Esophagus squamous epithelium (tissue), 5 donors: ENCODE measurements around the gene PANK2. TPM values are rescaled to one million over a fixed set of nuclear protein-coding genes. Genes with fewer than 3 reads are reported as not detected.
"Not testable (repeated sequence)": the region's sequence is repeated elsewhere in the genome, so short reads cannot be mapped to it uniquely, and the experiment has no call there.

Experiments used
- DNase-seq: peaks from one replicate; lab custom pipeline; 2025; lab: John Stamatoyannopoulos, UW
- H3K27ac ChIP-seq, 4 donors: fragments of 200-600 bp; sonication (generic); one replicate each; pipeline ENCODE4 v1.5.1; 2016 to 2019; ENCODE audit warnings: mild to moderate bottlenecking in 1 of 4
- H3K27me3 ChIP-seq, 4 donors: fragments of 200-600 bp; sonication (generic); 1 replicate in 3 of 4; 2 replicates in 1 of 4; pipeline versions ENCODE4 v1.5.1 to v1.6.0; 2017 to 2021; ENCODE audit warnings: antibody characterized with exemption in 1 of 4
- H3K36me3 ChIP-seq, 3 donors: fragments of 200-600 bp; sonication (generic); one replicate each; pipeline ENCODE4 v1.5.1; 2016 to 2019
- H3K4me1 ChIP-seq, 3 donors: fragments of 200-600 bp; sonication (generic); one replicate each; pipeline ENCODE4 v1.5.1; 2017 to 2019
- H3K4me3 ChIP-seq, 4 donors: fragments of 200-600 bp; sonication (generic); 1 replicate in 3 of 4; 2 replicates in 1 of 4; pipeline ENCODE4 v1.5.1; 2016 to 2019; ENCODE audit warnings: mild to moderate bottlenecking in 2 of 4, moderate library complexity in 1 of 4
- H3K9me3 ChIP-seq, 3 donors: fragments of 200-600 bp; sonication (generic); one replicate each; pipeline ENCODE4 v1.5.1; 2016 to 2019
- CTCF ChIP-seq, 6 experiments: fragments of 450-650 bp in 4 of 6; fragments of 200-600 bp in 2 of 6; sonication (generic) in 2 of 6; IDR thresholded peaks; one replicate each; pipeline ENCODE4 v1.5.1; 2016 to 2019; ENCODE audit warnings: antibody characterized with exemption in 6 of 6, mild to moderate bottlenecking in 4 of 6, moderate library complexity in 4 of 6
- POLR2A ChIP-seq, 4 donors: fragments of 450-650 bp; IDR thresholded peaks; one replicate each; pipeline ENCODE4 v1.6.1; 2017; ENCODE audit warnings: antibody characterized with exemption in 4 of 4, mild to moderate bottlenecking in 4 of 4, moderate library complexity in 3 of 4
- WGBS, 2 donors: methylation state at CpG; one replicate each; pipeline ENCODE4 v1.1.5; 2018; 5-methylcytosine and 5-hydroxymethylcytosine counted together
- intact Hi-C: fragments of 100-400 bp; cut with DNase I; formaldehyde crosslinking; loops from one replicate; pipeline ENCODE4 v1.15.0; 2022
- total RNA-seq, 4 donors: library from RNA; depleted of rRNA; stranded (reverse); fragments of >200 nt; gene quantifications; one replicate each; pipeline ENCODE4 v1.1.0, GENCODE V29; 2016
- donor health status: DM: yes; HTN: yes; CAD: no.

PANK2 gene
- total RNA-seq, 4 donors from 2014 or later, result 39.4 to 49.1 (median 46.2) TPM

DNA sequence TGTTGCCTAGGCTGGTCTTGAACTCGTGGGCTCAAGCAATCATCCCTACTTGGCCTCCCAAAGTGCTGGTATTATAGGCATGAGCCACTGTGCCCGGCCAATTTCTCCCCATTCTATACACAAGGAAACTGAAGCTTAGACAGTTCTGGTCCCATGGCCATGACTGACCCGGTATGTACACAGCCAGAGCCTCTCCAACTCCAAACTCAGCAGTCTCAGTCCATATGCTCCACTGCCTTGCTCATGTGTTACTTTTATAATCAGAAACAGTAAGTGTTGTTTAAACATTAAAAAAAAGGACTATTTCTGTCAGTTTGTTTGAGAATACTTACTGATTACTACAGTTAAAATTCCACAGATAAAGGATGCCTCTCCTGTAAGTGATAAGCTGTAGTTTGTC, 75.5 kb downstream of the PANK2 start:
- H3K4me1 ChIP-seq, result peaks cover 0 to 8% (median 0%) of the 10 kb centered on the region in 3 donors
- no peaks in the 10 kb centered on the region for H3K9me3 ChIP-seq
- peaks cover 0 to 11% (median 5%) of the 10 kb centered on the region in 3 donors for H3K36me3 ChIP-seq
- no peak overlapping the region for H3K27ac ChIP-seq
- intact Hi-C loops, result no loop called here
- H3K27me3 ChIP-seq, result no peaks in the 10 kb centered on the region
- WGBS, 2 donors, result 57 to 69% methylated on average over 3 of the region's 3 CpGs
- no peak for TF ChIP-seq CTCF (IDR thresholded peaks at IDR 0.05)
- TF ChIP-seq POLR2A (IDR thresholded peaks at IDR 0.05), result no peak
- no peak overlapping the region for H3K4me3 ChIP-seq
- DNase-seq, result no peak

GRCh38 chr20:3966571-3966970, 77.4 kb downstream of the PANK2 start:
- no peaks in the 10 kb centered on the region for H3K9me3 ChIP-seq
- no peak overlapping the region for H3K4me3 ChIP-seq
- H3K4me1 ChIP-seq, result peaks cover 0 to 9% (median 0%) of the 10 kb centered on the region in 3 donors
- no peak for DNase-seq
- intact Hi-C loops, result no loop called here
- peaks cover 0 to 5% (median 0%) of the 10 kb centered on the region in 3 donors for H3K36me3 ChIP-seq
- no peak overlapping the region for H3K27ac ChIP-seq
- no peak for TF ChIP-seq CTCF (IDR thresholded peaks at IDR 0.05)
- TF ChIP-seq POLR2A (IDR thresholded peaks at IDR 0.05), result no peak
- no peaks in the 10 kb centered on the region for H3K27me3 ChIP-seq

- intact Hi-C loops, result no loop called here
- Histone ChIP-seq H3K36me3 (peaks cover 0 to 5% (median 0%) of the 10 kb centered on the region in 3 donors), H3K9me3 (no peaks in the 10 kb centered on the region), H3K4me1 (peaks cover 0 to 9% (median 0%) of the 10 kb centered on the region in 3 donors), H3K27me3 (no peaks in the 10 kb centered on the region), H3K4me3 (no peak overlapping the region), H3K27ac (no peak overlapping the region)
- TF ChIP-seq POLR2A (IDR thresholded peaks at IDR 0.05) (no peak), CTCF (IDR thresholded peaks at IDR 0.05) (no peak)
- 87 to 92% methylated on average over 5 of the region's 5 CpGs for WGBS, 2 donors
- DNase-seq, result no peak
Observed at GRCh38 chr20:3970016-3970415, 80.8 kb downstream of the PANK2 start.

GRCh38 chr20:3971145-3971544, 82.0 kb downstream of the PANK2 start:
- H3K36me3 ChIP-seq, result peaks cover 0 to 5% (median 0%) of the 10 kb centered on the region in 3 donors
- intact Hi-C loops, result no loop called here
- H3K27ac ChIP-seq, result no peak overlapping the region
- peaks cover 0 to 9% (median 0%) of the 10 kb centered on the region in 3 donors for H3K4me1 ChIP-seq
- no peak for DNase-seq
- no peak for TF ChIP-seq POLR2A (IDR thresholded peaks at IDR 0.05)
- no peak for TF ChIP-seq CTCF (IDR thresholded peaks at IDR 0.05)
- H3K9me3 ChIP-seq, result no peaks in the 10 kb centered on the region
- 60 to 83% methylated on average over 2 of the region's 2 CpGs for WGBS, 2 donors
- no peaks in the 10 kb centered on the region for H3K27me3 ChIP-seq
- no peak overlapping the region for H3K4me3 ChIP-seq

DNA sequence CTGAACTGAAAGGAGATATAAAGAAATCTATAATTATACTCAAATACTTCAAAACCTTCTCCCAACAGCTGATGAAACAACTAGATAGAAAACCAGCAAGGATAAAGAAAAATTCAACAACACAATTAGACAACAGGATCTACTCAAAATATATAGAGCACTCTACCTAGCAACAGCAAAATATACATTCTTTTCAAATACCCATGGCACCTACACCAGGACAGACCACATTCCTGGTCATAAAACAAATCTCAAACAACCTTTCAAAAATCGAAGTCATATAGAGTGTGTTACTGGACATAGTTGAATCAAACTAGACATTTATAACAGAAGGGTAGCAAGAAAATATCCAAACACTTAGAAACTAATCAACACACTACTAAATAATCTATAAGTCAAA, 83.0 kb downstream of the PANK2 start:
- intact Hi-C loops, result no loop called here
- no peak overlapping the region for H3K4me3 ChIP-seq
- TF ChIP-seq CTCF (IDR thresholded peaks at IDR 0.05) (no peak), POLR2A (IDR thresholded peaks at IDR 0.05) (no peak)

DNA sequence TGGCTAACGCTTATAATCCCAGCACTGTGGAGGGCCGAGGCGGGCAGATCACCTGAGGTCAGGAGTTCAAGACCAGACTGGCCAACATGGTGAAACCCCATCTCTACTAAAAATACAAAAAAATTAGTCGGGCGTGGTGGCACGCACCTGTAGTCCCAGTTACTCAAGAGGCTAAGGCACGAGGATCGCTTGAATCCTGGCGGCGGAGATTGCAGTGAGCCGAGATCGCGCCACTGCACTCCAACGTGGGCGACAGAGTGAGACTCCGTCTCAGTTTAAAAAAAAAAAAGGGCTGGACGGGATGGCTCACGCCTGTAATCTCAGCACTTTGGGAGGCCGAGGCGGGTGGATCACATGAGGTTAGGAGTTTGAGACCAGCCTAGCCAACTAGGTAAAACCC, 83.4 kb downstream of the PANK2 start:
- H3K36me3 ChIP-seq, intact Hi-C loops, H3K27ac ChIP-seq, DNase-seq, H3K9me3 ChIP-seq, H3K27me3 ChIP-seq, H3K4me1 ChIP-seq, H3K4me3 ChIP-seq: not testable (repeated sequence)
- 92 to 97% methylated on average over 18 of the region's 20 CpGs for WGBS, 2 donors

More for the DNA sequence above, 83.0 kb downstream of the PANK2 start:
- no peak for DNase-seq
- H3K27ac ChIP-seq, result no peak overlapping the region
- H3K9me3 ChIP-seq, result no peaks in the 10 kb centered on the region
- H3K4me1 ChIP-seq, result peaks cover 0 to 9% (median 0%) of the 10 kb centered on the region in 3 donors
- WGBS, 2 donors, result 91 to 92% methylated on average over 1 of the region's 1 CpG
- H3K36me3 ChIP-seq, result peaks cover 0 to 5% (median 0%) of the 10 kb centered on the region in 3 donors
- no peaks in the 10 kb centered on the region for H3K27me3 ChIP-seq
